Suprapubic skin (tissue), 4 donors: ENCODE data around the gene NEURL1B.

ENCODE experiments used
- EP300 ChIP-seq: sonication (generic); formaldehyde crosslinking; IDR thresholded peaks from one replicate; pipeline ENCODE4 v1.6.1; 2017; ENCODE audit warnings: antibody characterized with exemption
- POLR2A ChIP-seq, 2 donors: fragments of 450-650 bp; IDR thresholded peaks; one replicate each; pipeline ENCODE4 v1.6.1; 2017; ENCODE audit warnings: antibody characterized with exemption in 2 of 2, mild to moderate bottlenecking in 2 of 2, moderate library complexity in 2 of 2
- POLR2AphosphoS5 ChIP-seq, 3 donors: sonication (generic); formaldehyde crosslinking; IDR thresholded peaks; one replicate each; pipeline ENCODE4 v1.6.1; 2017; ENCODE audit warnings: antibody characterized with exemption in 3 of 3
- TF ChIP-seq, protein P1 (sequence below), 2 donors: fragments of 200-600 bp in 1 of 2; fragments of 450-650 bp in 1 of 2; sonication (generic) in 1 of 2; IDR thresholded peaks; one replicate each; pipeline ENCODE4 v1.5.1; 2016 to 2019; ENCODE audit warnings: antibody characterized with exemption in 2 of 2, mild to moderate bottlenecking in 1 of 2, moderate library complexity in 1 of 2

DNA sequence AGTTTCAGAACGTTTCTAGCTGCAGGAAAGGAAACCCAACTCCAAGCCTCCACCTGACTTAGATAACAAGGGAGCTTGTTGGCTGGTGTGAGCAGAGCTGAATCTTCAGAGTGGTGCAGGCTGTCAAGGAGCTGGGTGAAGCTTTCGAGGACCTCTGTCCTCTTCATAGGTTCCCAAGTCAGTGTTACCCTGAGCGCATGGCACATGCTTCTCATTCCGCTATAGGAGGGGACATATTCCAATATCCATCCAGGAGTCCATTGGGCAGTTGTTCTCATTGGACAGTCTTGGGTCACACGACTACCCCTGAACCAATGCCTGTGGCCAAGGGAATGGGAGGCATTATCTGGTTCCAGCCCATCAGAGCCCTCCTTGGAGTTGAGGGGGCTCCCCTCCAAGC, 79.6 kb downstream of the NEURL1B start:
- TF ChIP-seq, protein P1, sequence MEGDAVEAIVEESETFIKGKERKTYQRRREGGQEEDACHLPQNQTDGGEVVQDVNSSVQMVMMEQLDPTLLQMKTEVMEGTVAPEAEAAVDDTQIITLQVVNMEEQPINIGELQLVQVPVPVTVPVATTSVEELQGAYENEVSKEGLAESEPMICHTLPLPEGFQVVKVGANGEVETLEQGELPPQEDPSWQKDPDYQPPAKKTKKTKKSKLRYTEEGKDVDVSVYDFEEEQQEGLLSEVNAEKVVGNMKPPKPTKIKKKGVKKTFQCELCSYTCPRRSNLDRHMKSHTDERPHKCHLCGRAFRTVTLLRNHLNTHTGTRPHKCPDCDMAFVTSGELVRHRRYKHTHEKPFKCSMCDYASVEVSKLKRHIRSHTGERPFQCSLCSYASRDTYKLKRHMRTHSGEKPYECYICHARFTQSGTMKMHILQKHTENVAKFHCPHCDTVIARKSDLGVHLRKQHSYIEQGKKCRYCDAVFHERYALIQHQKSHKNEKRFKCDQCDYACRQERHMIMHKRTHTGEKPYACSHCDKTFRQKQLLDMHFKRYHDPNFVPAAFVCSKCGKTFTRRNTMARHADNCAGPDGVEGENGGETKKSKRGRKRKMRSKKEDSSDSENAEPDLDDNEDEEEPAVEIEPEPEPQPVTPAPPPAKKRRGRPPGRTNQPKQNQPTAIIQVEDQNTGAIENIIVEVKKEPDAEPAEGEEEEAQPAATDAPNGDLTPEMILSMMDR (IDR thresholded peaks at IDR 0.05): no peak
- TF ChIP-seq POLR2AphosphoS5 (IDR thresholded peaks at IDR 0.05): no peak
- TF ChIP-seq POLR2A (IDR thresholded peaks at IDR 0.05): no peak
- TF ChIP-seq EP300: no peak
